Choroid plexus epithelial cell (primary cell): ENCODE measurements around the gene ENOX1.
A peak's percentile ranks its signal among the peaks of the same experiment; 100 is the strongest.

ENCODE experiments used
- DNase-seq: peaks from one replicate; pipeline ENCODE4 v3.0.0-alpha.2; 2010; ENCODE audit warnings: low read depth
- H3K4me3 ChIP-seq: 2 replicates; pipeline ENCODE4 v1.5.1; 2011; ENCODE audit warnings: low read depth, mild to moderate bottlenecking, control low read depth, low read length, moderate library complexity
- TF ChIP-seq, protein P1 (sequence below): conservative IDR thresholded peaks from 2 replicates; pipeline ENCODE4 v1.5.1; 2011; ENCODE audit warnings: low read depth, mild to moderate bottlenecking, control low read depth, inconsistent platforms, low read length, moderate library complexity

Gene ENOX1

DNA sequence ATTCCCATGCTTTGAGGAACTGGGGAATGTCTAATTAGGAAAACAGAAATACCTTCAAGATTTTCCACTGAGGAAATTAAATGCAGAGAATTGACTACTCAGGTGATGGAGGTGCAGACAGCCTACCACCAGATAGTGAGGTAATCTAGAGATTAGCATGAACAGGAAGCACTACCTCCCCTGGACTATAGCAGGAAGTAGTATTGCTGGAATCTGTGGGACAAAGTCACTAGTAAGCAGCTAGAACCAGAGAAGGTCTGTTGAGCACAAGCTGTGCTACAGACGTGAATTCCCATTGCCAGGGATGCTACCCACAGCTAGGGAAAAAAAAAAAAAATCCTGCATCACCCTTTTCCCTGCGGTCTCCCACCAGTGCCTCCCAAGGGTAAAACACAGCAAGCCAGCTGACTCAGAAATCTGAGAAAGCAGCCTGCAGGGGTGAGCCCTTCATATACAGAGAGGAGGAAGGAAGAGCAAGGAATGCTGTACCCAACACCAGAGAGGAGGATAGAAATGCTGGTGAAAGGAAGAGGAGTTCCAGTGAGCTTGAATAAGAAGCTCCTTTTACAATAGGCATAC, 10.2 kb downstream of the ENOX1 start:
- TF ChIP-seq, protein P1, sequence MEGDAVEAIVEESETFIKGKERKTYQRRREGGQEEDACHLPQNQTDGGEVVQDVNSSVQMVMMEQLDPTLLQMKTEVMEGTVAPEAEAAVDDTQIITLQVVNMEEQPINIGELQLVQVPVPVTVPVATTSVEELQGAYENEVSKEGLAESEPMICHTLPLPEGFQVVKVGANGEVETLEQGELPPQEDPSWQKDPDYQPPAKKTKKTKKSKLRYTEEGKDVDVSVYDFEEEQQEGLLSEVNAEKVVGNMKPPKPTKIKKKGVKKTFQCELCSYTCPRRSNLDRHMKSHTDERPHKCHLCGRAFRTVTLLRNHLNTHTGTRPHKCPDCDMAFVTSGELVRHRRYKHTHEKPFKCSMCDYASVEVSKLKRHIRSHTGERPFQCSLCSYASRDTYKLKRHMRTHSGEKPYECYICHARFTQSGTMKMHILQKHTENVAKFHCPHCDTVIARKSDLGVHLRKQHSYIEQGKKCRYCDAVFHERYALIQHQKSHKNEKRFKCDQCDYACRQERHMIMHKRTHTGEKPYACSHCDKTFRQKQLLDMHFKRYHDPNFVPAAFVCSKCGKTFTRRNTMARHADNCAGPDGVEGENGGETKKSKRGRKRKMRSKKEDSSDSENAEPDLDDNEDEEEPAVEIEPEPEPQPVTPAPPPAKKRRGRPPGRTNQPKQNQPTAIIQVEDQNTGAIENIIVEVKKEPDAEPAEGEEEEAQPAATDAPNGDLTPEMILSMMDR: no peak
- DNase-seq: peak; percentile 50
- no peak overlapping the region for H3K4me3 ChIP-seq

GRCh38 chr13:43776006-43776405, 10.8 kb downstream of the ENOX1 start:
- TF ChIP-seq, protein P1: no peak
- no peak for DNase-seq
- no peak overlapping the region for H3K4me3 ChIP-seq

DNA sequence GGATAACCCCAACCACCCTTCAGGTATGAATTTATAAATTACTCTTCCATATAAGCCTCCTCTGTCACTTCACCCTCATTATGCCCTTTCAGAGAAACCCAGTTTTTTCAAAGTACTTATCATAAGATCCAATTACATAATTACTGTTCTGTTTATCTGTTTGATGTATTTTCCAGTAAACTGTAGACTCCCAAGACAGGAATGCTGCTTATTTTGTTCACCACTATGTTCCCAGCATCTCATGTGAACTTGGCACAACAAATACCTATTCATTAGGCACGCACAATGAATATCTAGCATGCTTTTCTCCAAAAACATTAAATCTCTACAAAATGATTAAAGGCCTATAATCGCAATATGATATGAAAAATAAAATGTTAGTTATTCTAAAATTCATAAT, 13.2 kb downstream of the ENOX1 start:
- no peak for DNase-seq
- TF ChIP-seq, protein P1: no peak
- no peak overlapping the region for H3K4me3 ChIP-seq

- TF ChIP-seq, protein P1: no peak
- no peak overlapping the region for H3K4me3 ChIP-seq
- no peak for DNase-seq
Measured at GRCh38 chr13:43770871-43771270, 15.9 kb downstream of the ENOX1 start.

DNA sequence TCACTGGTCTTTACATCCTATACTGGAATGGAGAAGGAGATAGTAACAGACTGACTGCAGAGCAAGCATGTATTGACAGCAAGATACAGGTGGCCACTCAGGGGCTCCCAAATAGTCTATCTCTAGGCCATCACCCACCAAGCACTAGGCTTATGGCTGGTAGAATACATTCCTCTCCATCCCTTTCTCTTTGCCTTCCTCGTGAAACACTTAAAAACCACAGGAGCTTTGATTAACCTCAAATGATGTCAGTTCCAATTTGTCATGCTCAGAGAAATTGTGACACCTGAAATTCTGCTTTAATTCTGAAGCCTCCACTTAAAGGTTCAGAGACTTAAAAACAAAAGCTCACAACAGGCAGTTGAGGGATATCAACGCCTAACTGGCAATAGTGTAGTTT, 17.2 kb downstream of the ENOX1 start:
- H3K4me3 ChIP-seq: no peak overlapping the region
- DNase-seq: no peak
- TF ChIP-seq, protein P1: no peak

DNA sequence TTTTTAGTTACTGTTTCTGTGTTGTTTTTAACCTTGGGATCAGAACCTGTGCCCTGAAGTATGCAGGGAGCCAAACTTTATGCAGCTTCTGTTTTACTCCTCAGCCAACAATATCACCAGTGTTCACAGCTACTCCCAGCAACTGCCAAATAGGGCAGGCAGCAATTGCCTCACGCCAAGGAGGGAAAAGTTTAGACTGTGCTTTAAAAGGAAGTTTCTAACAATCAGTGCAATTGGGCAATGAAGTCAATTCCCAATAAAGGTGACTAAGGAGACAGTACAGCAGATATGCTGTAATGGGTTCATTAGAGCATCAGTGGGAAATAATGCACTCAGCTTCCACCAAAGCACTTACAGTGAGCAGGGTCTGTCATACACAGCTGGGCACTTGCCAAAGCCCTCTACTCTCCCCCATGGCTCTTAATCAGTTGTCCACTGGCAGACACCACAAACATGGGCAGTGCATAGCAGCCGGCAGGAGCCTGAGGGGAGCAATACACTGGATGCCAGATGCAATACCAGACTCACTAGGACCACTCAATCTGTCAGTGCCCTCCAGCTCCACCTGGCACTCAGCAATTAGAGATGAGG, 19.3 kb downstream of the ENOX1 start:
- no peak overlapping the region for H3K4me3 ChIP-seq
- DNase-seq: peak; percentile 23
- TF ChIP-seq, protein P1: no peak

DNA sequence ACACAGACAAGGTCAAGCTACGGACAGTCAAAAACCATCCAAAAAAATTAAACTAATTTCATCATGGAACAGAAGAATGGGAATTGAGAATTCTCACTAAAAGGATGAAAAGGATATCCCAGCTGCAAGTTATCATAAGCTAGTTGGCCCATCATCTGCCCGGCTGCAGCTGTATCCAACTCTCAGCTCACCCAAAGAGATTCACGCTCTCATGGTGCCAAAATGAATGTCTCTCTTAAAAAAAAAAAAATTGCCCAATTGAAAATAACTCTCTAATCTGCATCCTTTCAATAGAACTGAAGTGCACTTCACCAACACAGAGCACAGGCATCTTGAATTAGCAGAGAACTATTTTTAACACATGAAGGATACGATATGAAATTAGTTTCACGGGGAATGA, 20.0 kb downstream of the ENOX1 start:
- no peak for DNase-seq
- TF ChIP-seq, protein P1: no peak
- no peak overlapping the region for H3K4me3 ChIP-seq
